GM21447 (cell line): Measurements from ENCODE around the gene CLASP1.
"Not testable (repeated sequence)": the region's sequence is repeated elsewhere in the genome, so short reads cannot be mapped to it uniquely, and the experiment has no call there.

ENCODE experiments used
- ATAC-seq: cut with Tn5 transposase; IDR thresholded peaks from one replicate; pipeline ENCODE4 v1.9.1; 2021; ENCODE audit not compliant: unreplicated experiment

Gene CLASP1

GRCh38 chr2:121617042-121617599 is 32.1 kb downstream of the CLASP1 start:
- ATAC-seq: no peak

DNA sequence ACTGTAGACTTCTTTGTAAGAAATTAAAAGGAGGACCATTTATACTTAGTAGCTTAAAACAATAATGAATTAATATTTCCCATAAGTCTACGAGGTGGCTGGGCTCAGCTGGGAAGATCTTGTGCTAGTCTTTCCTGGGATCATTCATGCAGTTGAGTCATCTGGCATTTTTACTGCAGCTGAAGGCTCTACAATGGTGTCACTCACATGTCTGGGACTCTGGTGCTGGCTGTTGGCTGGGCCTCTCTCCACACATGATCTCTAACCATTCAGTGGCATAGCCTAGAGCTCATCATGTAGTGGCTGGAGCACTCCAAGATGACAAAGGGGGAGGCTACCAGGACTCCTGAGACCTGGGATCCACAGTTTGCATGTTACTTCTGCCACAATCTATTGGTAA is 35.5 kb downstream of the CLASP1 start:
- ATAC-seq: no peak

DNA sequence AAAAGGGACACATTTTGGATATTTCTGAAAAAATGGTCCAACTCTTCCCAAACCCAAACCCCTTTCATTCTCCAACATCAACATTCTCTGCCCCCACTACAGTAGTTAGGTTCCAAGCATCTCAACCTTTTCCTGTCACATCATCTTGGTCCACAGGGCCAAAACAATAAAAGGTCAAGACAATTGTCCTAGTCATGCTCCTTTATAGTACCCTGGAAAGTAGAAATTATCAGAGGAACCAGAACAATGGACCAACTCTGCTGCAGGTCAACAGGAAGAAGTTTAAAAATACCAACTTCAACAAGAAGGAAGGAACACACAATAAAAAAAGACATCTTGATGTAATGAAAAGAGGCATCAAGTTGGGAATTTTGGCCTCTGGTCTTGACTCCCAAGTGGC is 36.1 kb downstream of the CLASP1 start:
- ATAC-seq: no peak

- ATAC-seq: no peak
Measured at GRCh38 chr2:121611730-121612705, 37.2 kb downstream of the CLASP1 start.

GRCh38 chr2:121611048-121611649 is 38.1 kb downstream of the CLASP1 start:
- not testable (repeated sequence) for ATAC-seq

- not testable (repeated sequence) for ATAC-seq
Measured at GRCh38 chr2:121610487-121610874, 38.8 kb downstream of the CLASP1 start.

DNA sequence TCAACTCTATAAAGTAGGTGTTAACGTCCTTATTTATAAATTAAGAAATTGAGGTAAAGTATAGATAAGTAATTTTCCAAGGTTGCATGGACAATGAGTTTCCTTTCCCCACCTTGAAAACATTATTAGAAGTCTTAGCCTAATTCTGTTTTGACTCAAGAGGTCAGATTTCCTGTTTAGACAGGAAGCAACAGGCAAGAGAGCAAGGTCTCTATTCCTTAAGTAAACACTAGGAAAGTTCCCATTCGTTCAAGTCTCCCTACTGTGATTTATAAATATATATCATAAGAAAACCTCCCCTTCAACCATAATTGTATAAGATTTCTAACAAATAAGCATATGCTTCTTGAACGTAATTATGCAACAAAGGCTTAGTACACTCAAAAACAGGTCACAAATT is 40.3 kb downstream of the CLASP1 start:
- no peak for ATAC-seq

- ATAC-seq: no peak
Measured at GRCh38 chr2:121608367-121608766, 40.9 kb downstream of the CLASP1 start.

- no peak for ATAC-seq
Measured at GRCh38 chr2:121605820-121606733, 43.2 kb downstream of the CLASP1 start.

DNA sequence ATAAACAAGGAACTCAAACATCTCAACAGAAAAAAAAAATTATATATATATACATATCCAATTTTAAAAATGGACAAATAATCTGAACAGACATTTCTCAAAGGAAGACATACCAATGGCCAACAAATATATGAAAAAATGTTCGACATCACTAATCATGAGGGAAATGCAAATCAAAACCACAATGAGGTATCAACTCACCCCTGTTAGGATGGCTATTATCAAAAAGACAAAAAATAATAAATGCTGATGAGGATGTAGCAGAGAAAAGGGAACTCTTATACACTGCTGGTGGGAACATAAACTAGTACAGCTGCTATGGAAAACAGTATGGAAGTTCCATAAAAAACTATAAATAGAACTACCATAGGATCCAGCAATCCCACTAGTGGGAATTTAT is 46.1 kb downstream of the CLASP1 start:
- no peak for ATAC-seq

DNA sequence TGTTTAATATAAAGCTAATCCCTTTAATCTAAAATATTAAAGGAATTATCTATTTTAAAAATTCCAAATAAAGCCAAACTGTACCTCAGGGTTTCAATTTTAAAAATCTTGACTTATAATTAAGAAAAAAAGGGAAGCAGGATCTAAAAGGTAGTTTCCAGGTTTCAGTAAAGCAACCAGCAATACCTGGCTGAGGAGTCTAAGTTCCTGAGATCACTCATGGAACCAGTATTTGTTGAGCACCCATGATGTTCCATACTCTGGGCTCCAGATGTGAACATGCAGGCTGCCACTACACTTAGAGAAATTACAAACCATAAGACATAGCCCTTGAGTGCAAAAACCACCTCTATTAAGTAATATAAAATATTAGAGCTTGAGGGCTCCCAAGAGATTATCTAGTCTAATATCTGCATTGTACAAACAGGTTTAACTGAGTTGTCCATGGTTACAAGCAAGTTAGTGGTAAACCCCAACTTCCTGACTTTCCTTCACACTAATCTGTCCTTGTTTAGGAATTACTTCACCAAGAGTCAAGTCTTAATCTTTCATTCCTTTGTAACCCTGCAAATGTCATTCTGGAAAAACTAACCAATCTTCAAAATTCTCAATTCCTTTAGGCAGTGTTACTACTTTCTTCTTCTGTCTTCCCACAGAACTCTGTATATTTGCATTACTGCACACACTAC is 49.2 kb downstream of the CLASP1 start:
- peak; percentile 41 for ATAC-seq

GRCh38 chr2:121598087-121598486 is 51.2 kb downstream of the CLASP1 start:
- ATAC-seq: no peak

- ATAC-seq: peak; percentile 66
Measured at GRCh38 chr2:121596221-121597080, 52.8 kb downstream of the CLASP1 start.

GRCh38 chr2:121595012-121595891 is 54.0 kb downstream of the CLASP1 start:
- ATAC-seq: peak; percentile 26

- ATAC-seq: no peak
Measured at GRCh38 chr2:121591199-121591598, 58.1 kb downstream of the CLASP1 start.

DNA sequence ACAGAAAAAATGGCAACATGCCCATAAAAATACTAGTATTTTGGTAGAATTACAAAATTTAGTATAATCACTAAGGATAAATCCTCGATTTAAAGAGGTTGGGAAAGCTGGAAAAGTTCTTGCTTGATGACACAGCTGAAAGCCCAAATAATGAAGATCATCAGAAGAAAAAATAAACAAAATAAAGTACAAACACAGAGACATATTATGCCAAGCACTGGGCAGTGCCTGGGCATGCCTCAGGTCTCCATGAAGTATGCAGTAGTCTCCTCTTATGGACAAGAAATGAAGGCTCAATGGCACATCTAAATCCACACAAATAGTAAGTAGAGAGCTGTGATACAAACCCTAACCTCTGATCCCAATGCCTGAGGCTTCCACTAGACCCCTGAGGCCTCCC is 60.9 kb downstream of the CLASP1 start:
- ATAC-seq: no peak

DNA sequence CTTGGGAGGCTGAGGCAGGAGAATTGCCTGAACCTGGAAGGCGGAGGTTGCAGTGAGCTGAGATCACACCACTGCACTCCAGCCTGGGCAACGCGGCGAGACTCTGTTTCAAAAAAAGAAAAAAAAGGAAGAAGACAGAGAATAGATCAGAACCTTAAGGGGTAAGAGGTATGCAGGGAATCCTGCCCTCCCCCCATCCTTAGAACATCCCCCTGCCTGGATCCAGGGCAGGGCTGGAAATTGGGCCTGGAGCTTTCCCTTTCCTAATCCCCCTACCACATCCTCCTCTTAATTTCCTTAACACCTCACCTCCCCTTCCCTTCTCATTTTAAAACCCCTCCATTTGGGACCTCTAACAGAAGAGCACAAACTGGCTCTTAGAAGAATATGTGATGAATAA is 62.1 kb downstream of the CLASP1 start:
- no peak for ATAC-seq

GRCh38 chr2:121584741-121585140 is 64.5 kb downstream of the CLASP1 start:
- no peak for ATAC-seq
